SK-MEL-5 (cell line): ENCODE data around the gene BSN. TPM values are rescaled to one million over a fixed set of nuclear protein-coding genes. Genes with fewer than 3 reads are reported as not detected.
A peak's percentile ranks its signal among the peaks of the same experiment; 100 is the strongest.
"Not testable (repeated sequence)": the region's sequence is repeated elsewhere in the genome, so short reads cannot be mapped to it uniquely, and the experiment has no call there.

Source experiments
- DNase-seq: peaks from one replicate; pipeline ENCODE4 v3.0.0-alpha.2; 2016; ENCODE audit warnings: low read depth, low spot score
- in situ Hi-C: cut with HindIII; loops from 2 replicates; pipeline ENCODE4 v1.10.0; 2016; ENCODE audit warnings: low sequenced_read_pairs, high pct_unique_total_duplicates, low pct_unique_long_range_greater_than_20kb
- total RNA-seq: library from RNA; depleted of rRNA; stranded (reverse); fragments of >200 nt; shearing (Covaris generic); gene quantifications from 2 replicates; pipeline ENCODE4 v1.2.3, GENCODE V29; 2014

Gene BSN
- total RNA-seq, 1 experiment from 2014 or later: 0.40 TPM

GRCh38 chr3:49582177-49582576, 27.9 kb downstream of the BSN start:
- no peak for DNase-seq
- in situ Hi-C loops: no loop called here

- DNase-seq, in situ Hi-C loops: not testable (repeated sequence)
Observed at GRCh38 chr3:49585261-49585755, 31.0 kb downstream of the BSN start.

DNA sequence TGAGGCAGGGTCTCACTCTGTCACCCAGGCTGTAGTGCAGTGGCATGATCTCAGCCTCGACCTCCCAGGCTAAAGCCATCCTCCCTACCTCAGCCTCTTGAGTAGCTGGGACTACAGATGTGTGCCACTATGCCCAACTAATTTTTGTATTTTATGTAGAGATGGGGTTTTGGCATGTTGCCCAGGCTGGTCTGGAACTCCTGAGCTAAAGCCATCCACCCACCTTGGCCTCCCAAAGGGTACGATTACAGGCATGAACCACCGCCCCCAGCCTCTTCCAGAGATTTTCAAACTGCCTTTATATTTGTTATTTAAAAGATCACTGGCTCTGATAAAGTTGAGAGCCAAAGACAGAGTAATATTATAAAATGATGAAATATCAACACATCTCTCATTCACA, 37.3 kb downstream of the BSN start:
- in situ Hi-C loops: no loop called here

GRCh38 chr3:49593041-49593440, 38.8 kb downstream of the BSN start:
- no peak for DNase-seq
- in situ Hi-C loops: no loop called here

More for the DNA sequence above, 37.3 kb downstream of the BSN start:
- DNase-seq: no peak

DNA sequence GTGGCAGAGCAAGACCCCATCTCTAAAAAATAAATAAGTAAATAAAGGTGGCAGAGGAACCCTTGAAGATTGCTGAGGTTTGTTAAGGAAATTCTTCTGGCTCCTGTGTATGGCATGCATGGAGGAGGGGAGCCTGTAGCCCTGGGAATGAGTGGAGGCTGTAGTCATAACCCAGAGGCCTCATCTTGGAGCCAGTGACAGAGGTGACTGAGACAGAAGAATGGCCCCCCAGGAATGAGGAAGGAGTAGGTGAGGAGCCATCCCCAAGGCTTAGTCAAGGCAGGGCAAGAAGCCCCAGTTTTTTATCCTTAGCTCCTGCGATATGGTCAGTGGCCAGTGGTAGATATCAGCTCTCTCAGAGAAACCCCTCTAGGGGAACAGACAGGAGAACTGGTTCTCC, 46.5 kb downstream of the BSN start:
- in situ Hi-C loops: no loop called here
- DNase-seq: no peak

- in situ Hi-C loops: no loop called here
- no peak for DNase-seq
Observed at GRCh38 chr3:49601358-49602048, 47.2 kb downstream of the BSN start.

- DNase-seq: no peak
- in situ Hi-C loops: no loop called here
Observed at GRCh38 chr3:49602049-49602554, 47.8 kb downstream of the BSN start.

GRCh38 chr3:49602877-49603411, 48.7 kb downstream of the BSN start:
- DNase-seq: no peak
- in situ Hi-C loops: no loop called here

DNA sequence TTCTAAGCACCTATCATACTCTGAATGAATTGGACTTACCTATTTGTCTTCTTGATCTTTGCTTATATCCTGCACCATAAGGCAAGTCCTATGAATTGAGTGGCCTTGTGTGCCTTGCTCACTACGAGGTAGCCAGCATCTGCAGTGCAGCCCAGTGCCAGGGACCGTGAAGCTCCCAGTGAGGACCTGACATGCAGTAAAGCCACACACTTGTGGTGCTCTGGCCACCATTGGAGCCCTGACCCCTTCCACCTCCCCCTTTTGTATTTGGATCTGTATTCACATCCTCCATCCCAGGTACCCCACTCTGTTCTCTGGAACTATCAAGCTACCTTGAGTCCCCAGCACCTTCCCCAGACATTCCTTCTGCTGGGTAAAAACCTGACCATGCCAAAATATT, 52.1 kb downstream of the BSN start:
- in situ Hi-C loops: no loop called here
- no peak for DNase-seq

DNA sequence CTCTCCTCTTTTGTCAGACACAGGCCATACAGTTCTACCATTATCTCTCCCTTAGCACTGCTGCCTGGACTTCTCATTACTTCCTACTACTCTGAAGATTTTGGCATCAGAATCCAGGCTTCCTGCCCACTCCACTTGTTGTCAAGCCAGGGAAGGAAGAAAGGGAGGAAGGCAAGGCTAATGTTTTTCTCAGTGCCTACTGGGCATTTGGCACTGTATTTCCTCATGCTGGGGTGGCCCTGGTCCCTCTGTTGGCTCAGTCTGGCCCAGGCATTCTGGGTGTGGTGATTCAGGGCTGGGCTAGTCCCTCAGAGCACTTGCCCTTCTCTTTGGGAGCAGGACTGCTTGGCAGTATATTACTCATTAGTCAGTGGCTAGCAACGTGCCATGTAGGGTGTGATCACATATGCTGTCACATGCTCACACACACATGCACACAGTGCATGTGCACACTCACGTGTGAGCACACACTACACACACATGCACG, 52.9 kb downstream of the BSN start:
- no peak for DNase-seq
- in situ Hi-C loops: no loop called here

GRCh38 chr3:49607796-49608195, 53.5 kb downstream of the BSN start:
- in situ Hi-C loops: no loop called here

GRCh38 chr3:49609314-49609713, 55.0 kb downstream of the BSN start:
- no peak for DNase-seq
- in situ Hi-C loops: no loop called here

More at GRCh38 chr3:49607796-49608195, 53.5 kb downstream of the BSN start:
- DNase-seq: peak; percentile 18

GRCh38 chr3:49609815-49610214, 55.5 kb downstream of the BSN start:
- in situ Hi-C loops: no loop called here
- DNase-seq: no peak

DNA sequence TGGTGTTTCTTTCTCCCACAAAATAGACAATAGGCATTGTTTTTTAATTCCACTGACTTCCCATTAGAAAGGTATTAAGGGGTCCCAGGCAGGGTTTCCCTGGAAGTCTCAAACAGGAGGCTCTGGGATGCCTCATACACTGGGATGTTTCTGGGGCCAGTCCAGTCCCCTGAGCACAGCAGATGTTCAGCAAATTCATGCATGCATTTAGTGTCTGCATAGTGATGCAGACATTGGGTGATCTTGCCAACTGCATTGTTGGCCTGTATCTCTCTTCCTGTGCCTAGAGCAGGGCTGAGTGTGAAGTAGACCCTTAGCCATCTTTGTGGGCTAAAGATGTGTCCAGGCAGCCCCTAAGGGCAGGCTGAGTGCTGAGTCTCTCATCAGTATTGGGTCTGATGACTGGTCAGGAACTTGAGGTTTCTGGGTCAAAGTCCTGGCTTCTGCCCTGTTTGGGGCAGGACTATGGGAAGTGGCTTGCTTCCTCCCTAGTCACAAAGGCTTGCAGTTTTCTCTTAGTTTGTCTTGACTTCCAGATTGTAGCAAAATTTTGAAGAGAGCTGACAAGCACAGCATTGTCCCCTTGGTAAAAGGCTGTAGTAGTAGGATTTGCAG, 56.5 kb downstream of the BSN start:
- in situ Hi-C loops: no loop called here
- DNase-seq: no peak

DNA sequence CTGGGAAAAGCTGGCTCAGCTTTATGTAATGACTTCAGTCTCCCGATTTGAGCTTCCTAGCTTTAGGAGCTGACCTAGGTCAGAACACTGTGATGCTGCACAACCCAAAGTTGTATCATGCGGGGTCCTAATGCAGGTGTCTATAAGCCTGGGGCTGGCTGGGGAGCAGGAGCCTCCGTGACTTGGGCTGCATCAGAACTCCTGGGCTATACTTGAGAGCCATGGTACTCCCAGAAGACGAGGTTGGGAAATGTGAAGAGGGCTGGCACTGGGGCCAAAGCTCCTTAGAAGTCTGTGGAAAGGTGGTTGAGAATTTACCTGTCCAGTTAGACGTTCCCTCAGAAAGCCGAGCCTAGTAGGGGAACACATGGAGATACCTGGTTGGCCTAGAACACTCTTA, 57.0 kb downstream of the BSN start:
- no peak for DNase-seq
- in situ Hi-C loops: no loop called here

GRCh38 chr3:49611719-49612118, 57.4 kb downstream of the BSN start:
- DNase-seq: no peak
- in situ Hi-C loops: no loop called here

DNA sequence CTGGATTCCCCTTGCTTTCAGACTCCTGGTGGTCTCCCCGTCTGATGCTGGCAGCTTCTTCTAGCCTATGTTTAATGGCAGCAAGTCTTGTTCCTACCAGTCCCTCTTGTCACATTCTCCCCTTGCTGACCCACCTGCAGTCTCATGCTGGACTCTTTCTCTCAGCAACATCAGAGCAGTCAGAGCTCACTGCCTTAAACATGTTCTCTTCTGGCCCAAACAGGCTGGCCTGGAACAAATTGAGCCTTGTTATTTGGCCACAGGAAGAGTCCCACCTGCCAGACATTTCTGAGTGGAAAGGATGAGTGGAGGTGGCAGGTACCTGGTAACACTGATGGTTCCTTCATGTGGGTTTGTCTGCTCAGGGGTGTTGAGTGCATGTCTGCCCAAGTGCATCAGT, 60.7 kb downstream of the BSN start:
- DNase-seq: no peak
- in situ Hi-C loops: no loop called here

DNA sequence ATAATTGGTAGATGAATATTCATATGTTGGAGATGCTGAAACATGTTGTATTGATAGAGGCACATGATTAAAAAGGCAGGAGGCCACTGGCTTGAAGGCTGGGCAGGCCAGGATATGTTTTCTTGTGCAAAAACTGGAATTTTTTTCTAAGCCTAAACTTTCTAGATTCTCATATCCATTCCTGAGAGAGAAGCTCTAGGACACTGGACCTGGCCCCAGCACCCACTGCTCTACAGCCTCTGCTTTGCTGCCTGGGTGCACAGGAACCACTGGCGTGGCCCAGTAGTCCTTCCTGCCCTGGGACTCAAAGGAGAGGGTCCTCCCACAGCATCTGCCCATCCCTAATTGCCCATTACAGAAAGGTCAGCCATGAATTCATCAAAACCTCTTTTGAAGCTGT, 61.8 kb downstream of the BSN start:
- no peak for DNase-seq
- in situ Hi-C loops: no loop called here

DNA sequence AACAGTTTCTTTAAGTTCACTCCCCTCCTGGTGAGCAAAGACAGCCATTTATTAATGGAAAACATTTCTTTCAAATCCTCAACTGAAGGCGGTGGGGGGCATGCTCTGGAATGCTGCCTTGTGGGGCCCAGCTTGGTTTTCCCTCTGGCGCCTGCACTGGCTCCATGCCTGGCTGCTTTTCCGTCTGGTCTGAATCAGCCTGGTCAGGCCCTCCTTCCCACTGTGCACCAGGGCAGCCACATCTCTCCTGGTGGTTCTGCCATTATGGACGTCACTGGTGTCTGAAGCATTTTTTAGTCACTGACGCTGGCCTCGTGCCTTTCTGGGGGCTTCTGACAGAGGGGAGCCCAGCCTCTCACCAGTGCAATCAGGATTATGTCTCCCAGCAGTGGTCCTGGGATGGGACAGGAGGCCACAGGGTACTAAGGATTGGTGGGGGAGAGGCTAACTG, 62.2 kb downstream of the BSN start:
- DNase-seq: no peak

More for the DNA sequence above, 62.2 kb downstream of the BSN start:
- in situ Hi-C loops: no loop called here
